ENCODE data around the gene TMEM130.

DNA sequence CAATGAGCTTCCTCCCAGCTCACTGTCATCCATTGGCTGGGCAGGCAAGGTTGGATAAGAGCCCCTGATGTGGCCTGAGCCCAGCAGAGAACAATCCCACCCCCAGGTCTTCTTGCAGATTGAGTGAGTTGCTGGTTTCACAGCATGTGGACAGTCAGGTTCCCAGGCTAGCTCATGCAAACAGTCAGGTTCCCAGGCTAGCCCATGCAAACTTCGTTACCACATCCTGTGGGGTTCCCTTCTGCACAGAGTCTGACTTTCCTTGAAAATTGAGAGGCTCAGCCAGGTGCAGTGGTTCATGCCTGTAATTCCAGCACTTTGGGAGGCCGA, 67.1 kb downstream of the TMEM130 start:
- TF ChIP-seq EP300 (IDR thresholded peaks at IDR 0.05) (no peak), POLR2A (IDR thresholded peaks at IDR 0.05) (no peak), CTCF (IDR thresholded peaks at IDR 0.05) (no peak), POLR2AphosphoS5 (IDR thresholded peaks at IDR 0.05) (no peak)
